ENCODE results near the gene GPATCH1. TPM values are rescaled to one million over a fixed set of nuclear protein-coding genes. Genes with fewer than 3 reads are reported as not detected.

GPATCH1 gene
- total and polyA plus RNA-seq, 2 of the 13 experiments (the other 11 are each of a cell fraction or from before 2014, with no cell fraction given): 6.8 to 6.9 TPM

DNA sequence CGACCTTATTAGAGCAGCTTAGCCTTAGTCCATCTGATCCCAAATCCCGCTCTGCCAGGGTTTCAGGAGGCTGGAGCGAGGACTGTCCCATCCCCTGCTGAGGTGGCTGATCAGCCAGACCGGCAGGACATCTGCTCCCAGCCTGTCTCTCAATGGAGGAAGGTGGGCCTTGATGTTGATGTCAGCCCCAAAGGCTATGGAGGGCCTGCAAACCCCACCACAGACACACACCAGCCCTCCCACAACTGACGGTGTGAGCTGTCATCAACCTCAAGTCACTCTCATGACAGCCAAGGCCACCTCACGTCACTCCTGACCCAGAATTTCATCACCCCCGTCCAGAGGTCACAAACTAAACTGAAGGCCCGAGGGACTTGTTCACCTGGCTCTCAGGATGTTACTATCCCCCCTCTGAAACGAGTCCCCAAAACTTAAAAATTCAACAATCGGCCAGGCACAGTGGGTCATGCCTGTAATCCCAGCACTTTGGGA is 41.8 kb upstream of the GPATCH1 start (continued):
- TF ChIP-seq ARID5B (CRISPR knock-in tag; IDR thresholded peaks at IDR 0.05) (peak; percentile 60), GATAD2A (CRISPR knock-in tag; IDR thresholded peaks at IDR 0.05) (peak; percentile 81), ZFP1 (CRISPR knock-in tag; IDR thresholded peaks at IDR 0.05) (0 out of 2 replicates have a peak, but pooled peaks have one; percentile 25), NR2C2 (CRISPR knock-in tag; IDR thresholded peaks at IDR 0.05; ENCODE audit: borderline replicate concordance) (peak; percentile 91), ZNF547 (CRISPR knock-in tag; IDR thresholded peaks at IDR 0.05) (0 out of 2 replicates have a peak, but pooled peaks have one; percentile 24), FOXK1 (CRISPR knock-in tag; IDR thresholded peaks at IDR 0.05; ENCODE audit: borderline replicate concordance, low read depth) (peak; percentile 45; the same call in 1 of the 2 replicates), MEIS2 (CRISPR knock-in tag; IDR thresholded peaks at IDR 0.05) (peak; percentile 87; the same call in 1 of the 2 replicates), BATF2 (CRISPR knock-in tag; IDR thresholded peaks at IDR 0.05) (no peak), DRAP1 (CRISPR knock-in tag; IDR thresholded peaks at IDR 0.05) (no peak), ZFP82 (CRISPR knock-in tag; IDR thresholded peaks at IDR 0.05; ENCODE audit: borderline replicate concordance) (no peak), NFATC3 (CRISPR knock-in tag; IDR thresholded peaks at IDR 0.05) (no peak), FOXA3 (CRISPR knock-in tag; IDR thresholded peaks at IDR 0.05) (peak; percentile 56; the same call in 1 of the 2 replicates), ZNF710 (CRISPR knock-in tag; IDR thresholded peaks at IDR 0.05; ENCODE audit: borderline replicate concordance) (peak; percentile 30; the same call in 1 of the 2 replicates), THAP11 (CRISPR knock-in tag; IDR thresholded peaks at IDR 0.05) (peak; percentile 50), JUND (CRISPR knock-in tag; IDR thresholded peaks at IDR 0.05) (peak; percentile 52), ZBTB7B (CRISPR knock-in tag; IDR thresholded peaks at IDR 0.05) (peak; percentile 32; the same call in 1 of the 2 replicates), ZSCAN21 (CRISPR knock-in tag; IDR thresholded peaks at IDR 0.05; ENCODE audit: borderline replicate concordance) (0 out of 2 replicates have a peak, but pooled peaks have one; percentile 25), NFE2L1 (CRISPR knock-in tag; IDR thresholded peaks at IDR 0.05; ENCODE audit: borderline replicate concordance) (no peak)
- TF ChIP-seq, protein P1, sequence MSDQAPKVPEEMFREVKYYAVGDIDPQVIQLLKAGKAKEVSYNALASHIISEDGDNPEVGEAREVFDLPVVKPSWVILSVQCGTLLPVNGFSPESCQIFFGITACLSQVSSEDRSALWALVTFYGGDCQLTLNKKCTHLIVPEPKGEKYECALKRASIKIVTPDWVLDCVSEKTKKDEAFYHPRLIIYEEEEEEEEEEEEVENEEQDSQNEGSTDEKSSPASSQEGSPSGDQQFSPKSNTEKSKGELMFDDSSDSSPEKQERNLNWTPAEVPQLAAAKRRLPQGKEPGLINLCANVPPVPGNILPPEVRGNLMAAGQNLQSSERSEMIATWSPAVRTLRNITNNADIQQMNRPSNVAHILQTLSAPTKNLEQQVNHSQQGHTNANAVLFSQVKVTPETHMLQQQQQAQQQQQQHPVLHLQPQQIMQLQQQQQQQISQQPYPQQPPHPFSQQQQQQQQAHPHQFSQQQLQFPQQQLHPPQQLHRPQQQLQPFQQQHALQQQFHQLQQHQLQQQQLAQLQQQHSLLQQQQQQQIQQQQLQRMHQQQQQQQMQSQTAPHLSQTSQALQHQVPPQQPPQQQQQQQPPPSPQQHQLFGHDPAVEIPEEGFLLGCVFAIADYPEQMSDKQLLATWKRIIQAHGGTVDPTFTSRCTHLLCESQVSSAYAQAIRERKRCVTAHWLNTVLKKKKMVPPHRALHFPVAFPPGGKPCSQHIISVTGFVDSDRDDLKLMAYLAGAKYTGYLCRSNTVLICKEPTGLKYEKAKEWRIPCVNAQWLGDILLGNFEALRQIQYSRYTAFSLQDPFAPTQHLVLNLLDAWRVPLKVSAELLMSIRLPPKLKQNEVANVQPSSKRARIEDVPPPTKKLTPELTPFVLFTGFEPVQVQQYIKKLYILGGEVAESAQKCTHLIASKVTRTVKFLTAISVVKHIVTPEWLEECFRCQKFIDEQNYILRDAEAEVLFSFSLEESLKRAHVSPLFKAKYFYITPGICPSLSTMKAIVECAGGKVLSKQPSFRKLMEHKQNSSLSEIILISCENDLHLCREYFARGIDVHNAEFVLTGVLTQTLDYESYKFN (CRISPR knock-in tag; conservative IDR thresholded peaks at IDR 0.05): peak; percentile 78
